ENCODE results near the gene ARL5B. TPM values are rescaled to one million over a fixed set of nuclear protein-coding genes. Genes with fewer than 3 reads are reported as not detected.

The ARL5B gene
- total RNA-seq, 1 donor from 2014 or later: 36.7 TPM

GRCh38 chr10:18713077-18713476 is 53.8 kb downstream of the ARL5B start:
- Histone ChIP-seq H3K9me3 (ENCODE audit: insufficient read depth, low read depth, low read length) (no peaks in the 10 kb centered on the region), H3K4me3 (ENCODE audit: insufficient read depth, low read depth, low read length) (no peak overlapping the region), H3K27me3 (ENCODE audit: insufficient read depth, low read length) (no peaks in the 10 kb centered on the region), H3K79me2 (ENCODE audit: insufficient read depth, low read length) (no peaks in the 10 kb centered on the region), H3K4me2 (ENCODE audit: low read length) (peak overlapping the region; percentile 49), H3K36me3 (ENCODE audit: insufficient read depth, low read length) (no peaks in the 10 kb centered on the region), H3K27ac (ENCODE audit: low read depth, low read length) (peak overlapping the region; percentile 47), H4K20me1 (ENCODE audit: insufficient read depth, low read length) (no peaks in the 10 kb centered on the region), H3K9ac (ENCODE audit: low read length) (no peak overlapping the region), H2AFZ (ENCODE audit: low read depth, low read length) (no peak overlapping the region), H3K4me1 (ENCODE audit: insufficient read depth, low read length) (peaks cover 3% of the 10 kb centered on the region)
- Mint-ChIP-seq H3K27ac (ENCODE audit: unreplicated experiment) (peak overlapping the region; percentile 6), H3K27me3 (ENCODE audit: low read depth, unreplicated experiment) (no peaks in the 10 kb centered on the region), H3K4me3 (ENCODE audit: unreplicated experiment) (no peak overlapping the region), H3K4me1 (ENCODE audit: low read depth, unreplicated experiment) (peaks cover 9% of the 10 kb centered on the region), H3K36me3 (ENCODE audit: low read depth, unreplicated experiment) (no peaks in the 10 kb centered on the region), H3K9me3 (ENCODE audit: unreplicated experiment) (no peaks in the 10 kb centered on the region)
- TF ChIP-seq CTCF (IDR thresholded peaks at IDR 0.05; ENCODE audit: insufficient read depth, low read depth, low read length): no peak
- no peak for TF ChIP-seq EZH2 (IDR thresholded peaks at IDR 0.05; ENCODE audit: insufficient read depth, low read length)
- FAIRE-seq (peak; percentile 84), DNase-seq (ENCODE audit: low read depth) (peak; percentile 98)

GRCh38 chr10:18718991-18719390 is 59.8 kb downstream of the ARL5B start:
- H3K4me3 Mint-ChIP-seq (ENCODE audit: unreplicated experiment): no peak overlapping the region
- H3K27ac Mint-ChIP-seq (ENCODE audit: unreplicated experiment): no peak overlapping the region
- H3K4me1 ChIP-seq (ENCODE audit: insufficient read depth, low read length): no peaks in the 10 kb centered on the region
- H3K27me3 Mint-ChIP-seq (ENCODE audit: low read depth, unreplicated experiment): no peaks in the 10 kb centered on the region
- H3K27ac ChIP-seq (ENCODE audit: low read depth, low read length): no peak overlapping the region
- no peak overlapping the region for H3K9ac ChIP-seq (ENCODE audit: low read length)
- no peaks in the 10 kb centered on the region for H3K36me3 ChIP-seq (ENCODE audit: insufficient read depth, low read length)
- H3K4me3 ChIP-seq (ENCODE audit: insufficient read depth, low read depth, low read length): no peak overlapping the region
- H4K20me1 ChIP-seq (ENCODE audit: insufficient read depth, low read length): no peaks in the 10 kb centered on the region
- no peak overlapping the region for H3K4me2 ChIP-seq (ENCODE audit: low read length)
- DNase-seq (ENCODE audit: low read depth) (no peak), FAIRE-seq (no peak)
- H3K9me3 Mint-ChIP-seq (ENCODE audit: unreplicated experiment): no peaks in the 10 kb centered on the region
- no peaks in the 10 kb centered on the region for H3K36me3 Mint-ChIP-seq (ENCODE audit: low read depth, unreplicated experiment)
- no peaks in the 10 kb centered on the region for H3K9me3 ChIP-seq (ENCODE audit: insufficient read depth, low read depth, low read length)
- H3K4me1 Mint-ChIP-seq (ENCODE audit: low read depth, unreplicated experiment): peaks cover 9% of the 10 kb centered on the region
- no peak overlapping the region for H2AFZ ChIP-seq (ENCODE audit: low read depth, low read length)
- TF ChIP-seq EZH2 (IDR thresholded peaks at IDR 0.05; ENCODE audit: insufficient read depth, low read length) (no peak), CTCF (IDR thresholded peaks at IDR 0.05; ENCODE audit: insufficient read depth, low read depth, low read length) (no peak)
- H3K79me2 ChIP-seq (ENCODE audit: insufficient read depth, low read length): no peaks in the 10 kb centered on the region
- H3K27me3 ChIP-seq (ENCODE audit: insufficient read depth, low read length): no peaks in the 10 kb centered on the region

GRCh38 chr10:18719811-18720210 is 60.6 kb downstream of the ARL5B start:
- Histone ChIP-seq H3K4me3 (ENCODE audit: insufficient read depth, low read depth, low read length) (no peak overlapping the region), H3K9me3 (ENCODE audit: insufficient read depth, low read depth, low read length) (no peaks in the 10 kb centered on the region), H2AFZ (ENCODE audit: low read depth, low read length) (no peak overlapping the region), H3K27me3 (ENCODE audit: insufficient read depth, low read length) (no peaks in the 10 kb centered on the region), H3K79me2 (ENCODE audit: insufficient read depth, low read length) (no peaks in the 10 kb centered on the region), H3K36me3 (ENCODE audit: insufficient read depth, low read length) (no peaks in the 10 kb centered on the region), H3K27ac (ENCODE audit: low read depth, low read length) (no peak overlapping the region), H3K4me2 (ENCODE audit: low read length) (no peak overlapping the region), H3K9ac (ENCODE audit: low read length) (no peak overlapping the region), H3K4me1 (ENCODE audit: insufficient read depth, low read length) (no peaks in the 10 kb centered on the region), H4K20me1 (ENCODE audit: insufficient read depth, low read length) (no peaks in the 10 kb centered on the region)
- no peak overlapping the region for H3K27ac Mint-ChIP-seq (ENCODE audit: unreplicated experiment)
- no peak for FAIRE-seq
- H3K36me3 Mint-ChIP-seq (ENCODE audit: low read depth, unreplicated experiment): no peaks in the 10 kb centered on the region
- no peak for TF ChIP-seq CTCF (IDR thresholded peaks at IDR 0.05; ENCODE audit: insufficient read depth, low read depth, low read length)
- no peak for TF ChIP-seq EZH2 (IDR thresholded peaks at IDR 0.05; ENCODE audit: insufficient read depth, low read length)
- no peaks in the 10 kb centered on the region for H3K9me3 Mint-ChIP-seq (ENCODE audit: unreplicated experiment)
- DNase-seq (ENCODE audit: low read depth): peak; percentile 36
- H3K4me3 Mint-ChIP-seq (ENCODE audit: unreplicated experiment): no peak overlapping the region
- peaks cover 9% of the 10 kb centered on the region for H3K4me1 Mint-ChIP-seq (ENCODE audit: low read depth, unreplicated experiment)
- no peaks in the 10 kb centered on the region for H3K27me3 Mint-ChIP-seq (ENCODE audit: low read depth, unreplicated experiment)
